CD14-positive monocyte (primary cell): Measurements from ENCODE around the gene CA10. TPM values are rescaled to one million over a fixed set of nuclear protein-coding genes. Genes with fewer than 3 reads are reported as not detected.

Experiments
- DNase-seq, 3 donors: peaks; one replicate each; pipeline ENCODE4 v3.0.0-alpha.2; 2011 to 2022
- H2AFZ ChIP-seq: 2 replicates; pipeline ENCODE4 v1.6.0; 2012; ENCODE audit warnings: mild to moderate bottlenecking, low read depth, low read length, inconsistent platforms; ENCODE audit not compliant: insufficient read depth, poor library complexity, severe bottlenecking
- H3K27ac ChIP-seq, 2 donors: 1 replicate in 1 of 2; 2 replicates in 1 of 2; pipeline ENCODE4 v1.5.1; 2012 to 2013; ENCODE audit warnings: low read length in 2 of 2, control low read depth in 1 of 2, inconsistent platforms in 1 of 2, low read depth in 1 of 2, mild to moderate bottlenecking in 1 of 2
- H3K27me3 ChIP-seq, 2 donors: one replicate each; pipeline versions ENCODE4 v1.6.0 to v1.6.1; 2011 to 2013; ENCODE audit warnings: low read length in 2 of 2; ENCODE audit not compliant: control insufficient read depth in 2 of 2, insufficient read depth in 2 of 2
- H3K36me3 ChIP-seq, 2 donors: replicated peaks in 1 of 2; 1 replicate in 1 of 2; 2 replicates in 1 of 2; pipeline versions ENCODE4 v1.5.1 to v1.6.1; 2012 to 2013; ENCODE audit warnings: low read length in 2 of 2, control low read depth in 1 of 2, inconsistent platforms in 1 of 2, mild to moderate bottlenecking in 1 of 2; ENCODE audit not compliant: insufficient read depth in 2 of 2, control insufficient read depth in 1 of 2
- H3K4me1 ChIP-seq, 2 donors: 1 replicate in 1 of 2; 2 replicates in 1 of 2; pipeline versions ENCODE4 v1.5.1 to v1.6.1; 2012 to 2013; ENCODE audit warnings: low read length in 2 of 2, control low read depth in 1 of 2, inconsistent platforms in 1 of 2, mild to moderate bottlenecking in 1 of 2, moderate library complexity in 1 of 2; ENCODE audit not compliant: insufficient read depth in 2 of 2, control insufficient read depth in 1 of 2
- H3K4me2 ChIP-seq: replicated peaks from 2 replicates; pipeline ENCODE3; 2012; ENCODE audit warnings: low read length, moderate library complexity, mild to moderate bottlenecking; ENCODE audit not compliant: poor library complexity, severe bottlenecking; ENCODE audit errors: extremely low read depth
- H3K4me3 ChIP-seq, 3 experiments: fragments of 200-600 bp in 1 of 3; sonication (generic) in 1 of 3; replicated peaks in 1 of 3; 1 replicate in 2 of 3; 2 replicates in 1 of 3; pipeline ENCODE4 v1.5.1; 2011 to 2013; ENCODE audit warnings: low read length in 3 of 3, mild to moderate bottlenecking in 3 of 3, control low read depth in 2 of 3, low read depth in 2 of 3, inconsistent platforms in 1 of 3, moderate library complexity in 1 of 3
- H3K79me2 ChIP-seq: 2 replicates; pipeline ENCODE4 v1.6.0; 2012; ENCODE audit warnings: mild to moderate bottlenecking, control low read depth, inconsistent platforms, low read length, moderate library complexity; ENCODE audit not compliant: insufficient read depth
- H3K9ac ChIP-seq: 2 replicates; pipeline ENCODE4 v1.6.0; 2017; ENCODE audit warnings: low read length, mild to moderate bottlenecking; ENCODE audit not compliant: insufficient read depth, poor library complexity, severe bottlenecking
- H3K9me3 ChIP-seq, 2 donors: replicated peaks in 1 of 2; 1 replicate in 1 of 2; 2 replicates in 1 of 2; pipeline versions ENCODE4 v1.5.1 to v1.6.1; 2012 to 2013; ENCODE audit warnings: low read length in 2 of 2, control low read depth in 1 of 2; ENCODE audit not compliant: control insufficient read depth in 1 of 2, insufficient read depth in 1 of 2
- H4K20me1 ChIP-seq: 2 replicates; pipeline ENCODE4 v1.6.0; 2012; ENCODE audit warnings: mild to moderate bottlenecking, low read length, control low read depth, moderate library complexity; ENCODE audit not compliant: insufficient read depth
- H3K27ac Mint-ChIP-seq, 7 donors: one replicate each; pipeline ENCODE4 v1.8.0; 2020; ENCODE audit warnings: mild to moderate bottlenecking in 7 of 7, mixed read lengths in 7 of 7, moderate library complexity in 6 of 7, inconsistent platforms in 2 of 7
- H3K27me3 Mint-ChIP-seq, 3 donors: one replicate each; pipeline ENCODE4 v1.8.0; 2021 to 2022; ENCODE audit warnings: low read depth in 3 of 3, mild to moderate bottlenecking in 3 of 3, mixed read lengths in 3 of 3, moderate library complexity in 3 of 3, inconsistent platforms in 1 of 3
- H3K36me3 Mint-ChIP-seq, 2 donors: one replicate each; pipeline ENCODE4 v1.8.0; 2020; ENCODE audit warnings: mixed read lengths in 2 of 2, inconsistent platforms in 1 of 2, mild to moderate bottlenecking in 1 of 2
- H3K4me1 Mint-ChIP-seq: one replicate; pipeline ENCODE4 v1.8.0; 2020; ENCODE audit warnings: mild to moderate bottlenecking, mixed read lengths
- H3K4me3 Mint-ChIP-seq, 2 donors: one replicate each; pipeline ENCODE4 v1.8.0; 2020; ENCODE audit warnings: mild to moderate bottlenecking in 2 of 2, mixed read lengths in 2 of 2, moderate library complexity in 1 of 2
- H3K9me3 Mint-ChIP-seq, 7 donors: one replicate each; pipeline ENCODE4 v1.8.0; 2020 to 2022; ENCODE audit warnings: mixed read lengths in 7 of 7, mild to moderate bottlenecking in 6 of 7, moderate library complexity in 6 of 7, inconsistent platforms in 2 of 7
- WGBS: methylation state at CpG from one replicate; pipeline ENCODE4 v1.1.5; 2013; ENCODE audit warnings: missing lambda C conversion rate; ENCODE audit not compliant: insufficient coverage; 5-methylcytosine and 5-hydroxymethylcytosine counted together
- intact Hi-C, 2 donors: fragments of 100-400 bp; cut with micrococcal nuclease; formaldehyde crosslinking; loops; one replicate each; pipeline versions ENCODE4 v1.15.0 to v1.15.1; 2023
- polyA plus RNA-seq, 3 donors: library from polyadenylated mRNA; depleted of rRNA in 1 of 3; unstranded in 2 of 3; stranded (reverse) in 1 of 3; fragments of 300-500 nt in 2 of 3; fragments of >200 nt in 1 of 3; fragmentation: Illumina TruSeq in 2 of 3; gene quantifications; 1 replicate in 2 of 3; 2 replicates in 1 of 3; pipeline ENCODE4 v1.2.3, GENCODE V29; 2012 to 2021
- TF ChIP-seq, protein P1 (sequence below): fragments of 200-600 bp; IDR thresholded peaks from one replicate; pipeline ENCODE4 v1.8.0; 2022; ENCODE audit warnings: antibody characterized with exemption, mild to moderate bottlenecking

CA10 gene
- polyA plus RNA-seq, 3 donors: not detected

DNA sequence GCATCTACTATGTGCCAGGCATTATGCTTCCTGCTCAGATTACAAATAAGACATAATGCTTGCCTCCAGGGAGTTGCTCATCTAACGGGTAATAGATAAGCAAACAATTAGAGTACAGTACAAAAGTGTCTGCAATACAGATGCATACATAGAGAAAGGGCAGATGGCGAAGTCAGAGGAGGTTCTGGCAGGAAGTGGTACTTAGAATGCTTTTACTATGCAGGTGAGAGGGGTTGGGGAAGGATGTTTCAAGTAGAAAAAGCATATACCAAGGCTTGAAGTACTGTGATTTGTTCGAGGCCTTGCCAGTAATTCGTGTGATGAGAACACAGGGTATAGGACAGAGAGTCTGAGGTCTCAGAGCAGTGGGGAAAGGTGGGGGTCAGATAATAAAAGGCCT, 548.4 kb downstream of the CA10 start:
- Histone ChIP-seq H3K27ac (no peak overlapping the region), H3K4me2 (no peak overlapping the region), H3K4me1 (no peaks in the 10 kb centered on the region), H3K36me3 (no peaks in the 10 kb centered on the region), H2AFZ (no peak overlapping the region), H3K9ac (no peak overlapping the region), H3K9me3 (no peaks in the 10 kb centered on the region), H3K79me2 (no peaks in the 10 kb centered on the region), H3K4me3 (no peak overlapping the region), H4K20me1 (no peaks in the 10 kb centered on the region), H3K27me3 (no peaks in the 10 kb centered on the region)
- TF ChIP-seq, protein P1, sequence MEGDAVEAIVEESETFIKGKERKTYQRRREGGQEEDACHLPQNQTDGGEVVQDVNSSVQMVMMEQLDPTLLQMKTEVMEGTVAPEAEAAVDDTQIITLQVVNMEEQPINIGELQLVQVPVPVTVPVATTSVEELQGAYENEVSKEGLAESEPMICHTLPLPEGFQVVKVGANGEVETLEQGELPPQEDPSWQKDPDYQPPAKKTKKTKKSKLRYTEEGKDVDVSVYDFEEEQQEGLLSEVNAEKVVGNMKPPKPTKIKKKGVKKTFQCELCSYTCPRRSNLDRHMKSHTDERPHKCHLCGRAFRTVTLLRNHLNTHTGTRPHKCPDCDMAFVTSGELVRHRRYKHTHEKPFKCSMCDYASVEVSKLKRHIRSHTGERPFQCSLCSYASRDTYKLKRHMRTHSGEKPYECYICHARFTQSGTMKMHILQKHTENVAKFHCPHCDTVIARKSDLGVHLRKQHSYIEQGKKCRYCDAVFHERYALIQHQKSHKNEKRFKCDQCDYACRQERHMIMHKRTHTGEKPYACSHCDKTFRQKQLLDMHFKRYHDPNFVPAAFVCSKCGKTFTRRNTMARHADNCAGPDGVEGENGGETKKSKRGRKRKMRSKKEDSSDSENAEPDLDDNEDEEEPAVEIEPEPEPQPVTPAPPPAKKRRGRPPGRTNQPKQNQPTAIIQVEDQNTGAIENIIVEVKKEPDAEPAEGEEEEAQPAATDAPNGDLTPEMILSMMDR: no peak
- Mint-ChIP-seq H3K9me3 (peaks cover 0 to 4% (median 0%) of the 10 kb centered on the region in 7 donors), H3K27ac (no peak overlapping the region), H3K36me3 (no peaks in the 10 kb centered on the region), H3K27me3 (peaks cover 0 to 1% (median 0%) of the 10 kb centered on the region in 3 donors), H3K4me1 (no peaks in the 10 kb centered on the region), H3K4me3 (no peak overlapping the region)
- 85% methylated on average over 4 of the region's 4 CpGs for WGBS
- DNase-seq: no peak
- intact Hi-C loops: no loop called here

DNA sequence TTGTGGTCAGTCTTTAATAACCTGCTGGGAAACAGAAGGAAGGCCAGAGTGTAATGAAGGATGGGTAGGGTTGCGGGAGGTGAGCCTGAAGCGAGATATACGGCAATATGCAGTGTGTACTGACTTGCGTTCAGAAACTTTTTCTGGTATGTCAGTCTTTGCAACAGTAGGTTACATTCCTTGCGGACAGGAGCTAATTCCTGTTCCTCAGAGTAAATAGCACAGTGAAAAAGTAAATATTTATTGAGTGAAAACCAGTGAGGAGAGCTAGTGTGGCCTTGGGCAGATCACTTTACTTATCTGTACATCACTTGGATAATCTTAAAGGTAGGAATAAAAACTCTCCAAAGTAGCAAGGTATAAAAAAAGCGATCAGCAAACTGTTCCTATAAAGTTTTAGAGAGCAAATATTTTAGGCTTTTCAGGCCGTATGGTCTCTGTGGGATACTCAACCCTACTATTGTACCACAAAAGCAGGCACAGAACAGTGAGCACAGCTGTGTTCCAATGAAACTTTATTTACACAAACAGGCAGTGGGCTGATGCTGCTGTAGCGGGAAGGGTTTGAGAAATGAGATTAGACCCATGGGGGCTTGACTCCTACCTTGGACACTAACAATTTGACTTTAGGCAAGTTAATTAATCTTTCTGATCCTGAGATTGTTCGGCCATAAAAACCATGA, 550.1 kb downstream of the CA10 start:
- Mint-ChIP-seq H3K9me3 (peaks cover 0 to 4% (median 0%) of the 10 kb centered on the region in 7 donors), H3K4me3 (no peak overlapping the region), H3K27ac (no peak overlapping the region), H3K36me3 (no peaks in the 10 kb centered on the region), H3K27me3 (peaks cover 0 to 1% (median 0%) of the 10 kb centered on the region in 3 donors), H3K4me1 (no peaks in the 10 kb centered on the region)
- no peaks in the 10 kb centered on the region for H3K4me1 ChIP-seq
- no peak overlapping the region for H3K4me3 ChIP-seq
- no peaks in the 10 kb centered on the region for H3K36me3 ChIP-seq
- 98% methylated on average over 5 of the region's 9 CpGs for WGBS
- no peak overlapping the region for H2AFZ ChIP-seq
- H3K9me3 ChIP-seq: no peaks in the 10 kb centered on the region
- TF ChIP-seq, protein P1: no peak
- no peaks in the 10 kb centered on the region for H4K20me1 ChIP-seq
- no peak overlapping the region for H3K27ac ChIP-seq
- H3K4me2 ChIP-seq: no peak overlapping the region
- DNase-seq: no peak
- H3K9ac ChIP-seq: no peak overlapping the region
- no peaks in the 10 kb centered on the region for H3K27me3 ChIP-seq
- intact Hi-C loops: no loop called here
- H3K79me2 ChIP-seq: no peaks in the 10 kb centered on the region
